Hematopoietic multipotent progenitor cell treated with erythropoietin and hydrocortisone succinate and interleukin-3 and kit ligand, for 4 days (in vitro differentiated cells): ENCODE results near the gene PPP2R5D.
A peak's percentile ranks its signal among the peaks of the same experiment; 100 is the strongest.

ENCODE experiments used
- DNase-seq: peaks from one replicate; pipeline ENCODE4 v3.0.0-alpha.2; 2015

PPP2R5D gene

DNA sequence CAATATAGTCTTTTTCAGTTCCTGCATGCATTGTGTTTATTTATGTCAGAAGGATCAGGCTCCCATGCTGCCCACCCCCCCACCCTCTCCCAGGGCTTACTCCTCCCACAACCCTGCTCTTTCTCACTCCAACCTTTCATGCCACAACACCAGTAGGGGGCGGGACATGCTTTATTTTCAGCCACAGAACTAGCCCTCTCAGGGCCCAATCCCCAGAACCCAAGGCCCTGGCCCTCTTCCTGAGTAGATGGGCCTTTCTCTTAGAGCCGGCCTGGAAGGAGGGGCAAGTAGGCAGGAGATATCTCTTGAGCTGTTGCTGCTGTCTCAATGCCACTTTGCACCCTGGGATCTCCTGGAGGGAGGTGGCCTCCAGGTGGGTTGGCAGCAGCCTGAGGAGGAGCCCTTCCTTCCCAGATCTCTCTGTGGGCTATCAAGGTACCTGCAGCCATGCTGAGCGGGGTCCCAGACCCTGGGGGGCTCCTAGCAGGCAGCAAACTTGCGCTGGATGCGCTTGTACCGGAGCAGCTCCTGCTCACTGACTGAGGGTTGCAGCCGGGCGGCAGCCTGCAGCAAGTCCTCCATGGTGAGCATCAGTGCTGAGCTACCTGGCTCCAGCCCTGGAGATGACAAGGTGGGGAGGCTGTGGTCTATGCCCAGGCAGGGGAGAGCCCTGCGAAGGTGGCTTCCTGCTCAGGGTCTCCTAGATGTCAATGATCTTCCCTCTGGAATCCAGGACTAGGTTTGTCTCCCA is 20.3 kb upstream of the PPP2R5D start:
- DNase-seq: peak; percentile 81

DNA sequence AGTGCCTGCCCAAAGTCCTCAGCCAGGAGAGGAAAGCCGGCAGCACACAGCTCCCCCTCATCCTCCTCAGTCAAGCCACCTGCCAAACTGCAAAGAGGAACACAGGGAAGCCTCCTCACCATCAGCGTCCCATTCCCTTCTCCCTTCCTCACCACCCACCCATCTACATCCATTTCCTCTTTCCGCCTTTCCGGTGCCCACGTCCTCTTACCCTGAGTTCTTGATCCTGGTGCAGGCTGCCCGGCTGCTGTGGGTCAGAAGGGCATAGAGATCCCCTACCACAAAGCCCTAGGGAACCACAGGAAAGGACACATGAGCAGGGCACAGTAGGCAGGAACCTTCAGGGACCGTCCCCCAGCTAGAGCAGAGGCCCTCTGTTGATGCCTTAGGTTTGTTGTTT is 17.8 kb upstream of the PPP2R5D start:
- DNase-seq: no peak

DNA sequence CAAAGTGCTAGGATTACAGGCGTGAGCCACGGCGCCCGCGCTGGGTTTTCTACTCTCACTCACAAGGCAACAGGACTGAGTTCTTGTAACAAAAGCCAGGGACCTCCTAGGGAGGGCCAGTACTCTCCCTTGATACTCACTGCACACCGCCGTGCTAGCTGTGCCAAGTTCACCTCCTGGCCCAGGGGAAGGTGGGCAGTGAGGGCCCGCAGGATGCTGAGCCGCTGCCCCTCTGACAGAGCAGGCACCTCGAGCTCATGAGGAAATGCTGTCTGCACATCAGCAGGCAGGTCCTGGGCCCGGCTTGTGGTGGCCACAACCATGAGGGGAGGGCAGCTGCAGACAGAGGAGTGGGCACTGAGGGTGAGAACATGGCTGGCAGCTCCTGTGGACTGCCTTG is 17.1 kb upstream of the PPP2R5D start:
- no peak for DNase-seq

DNA sequence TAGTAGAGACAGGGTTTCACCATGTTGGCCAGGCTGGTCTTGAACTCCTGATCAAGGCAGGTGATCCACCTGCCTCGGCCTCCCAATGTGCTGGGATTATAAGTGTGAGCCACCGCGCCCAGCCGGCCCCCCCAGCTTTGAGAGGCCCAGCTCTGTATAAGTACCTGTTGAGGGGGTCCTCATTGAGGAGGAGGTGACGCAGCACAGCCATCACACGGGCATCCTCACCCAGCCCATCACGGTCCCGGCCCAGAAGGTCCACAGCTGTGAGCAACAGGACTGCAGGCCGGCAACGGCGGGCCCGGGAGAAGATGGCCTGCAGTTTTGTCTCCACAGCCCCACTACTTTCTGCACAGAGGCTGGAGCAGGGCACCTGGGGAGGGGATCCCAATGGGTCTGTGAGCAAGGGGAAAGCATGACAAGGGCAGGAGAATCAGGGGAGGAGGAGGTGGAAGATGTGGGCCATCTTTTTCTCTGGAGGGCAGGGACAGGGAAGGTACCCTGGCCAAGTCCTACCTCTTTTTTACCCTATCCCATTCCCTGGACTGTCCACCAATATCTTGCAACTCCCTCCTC is 16.2 kb upstream of the PPP2R5D start:
- no peak for DNase-seq

DNA sequence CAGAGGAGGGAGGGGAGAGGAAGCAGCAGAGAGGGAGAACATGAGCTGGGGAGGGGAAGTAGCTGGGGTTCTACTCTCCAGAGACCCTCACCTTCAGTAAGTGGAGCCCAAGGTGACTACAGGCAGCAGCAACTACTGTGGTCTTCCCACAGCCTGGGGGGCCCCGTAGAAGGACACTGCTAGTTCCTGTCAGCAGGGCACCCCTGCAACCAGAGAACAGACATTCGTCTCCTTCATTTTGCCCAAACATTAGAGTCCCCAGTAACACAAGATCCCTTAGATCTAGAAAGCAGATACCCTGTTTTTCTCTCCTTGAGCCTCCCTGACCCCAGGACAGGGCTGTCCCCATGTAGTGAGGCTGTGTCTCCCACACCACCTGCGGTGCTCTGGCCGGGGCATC is 15.6 kb upstream of the PPP2R5D start:
- no peak for DNase-seq

DNA sequence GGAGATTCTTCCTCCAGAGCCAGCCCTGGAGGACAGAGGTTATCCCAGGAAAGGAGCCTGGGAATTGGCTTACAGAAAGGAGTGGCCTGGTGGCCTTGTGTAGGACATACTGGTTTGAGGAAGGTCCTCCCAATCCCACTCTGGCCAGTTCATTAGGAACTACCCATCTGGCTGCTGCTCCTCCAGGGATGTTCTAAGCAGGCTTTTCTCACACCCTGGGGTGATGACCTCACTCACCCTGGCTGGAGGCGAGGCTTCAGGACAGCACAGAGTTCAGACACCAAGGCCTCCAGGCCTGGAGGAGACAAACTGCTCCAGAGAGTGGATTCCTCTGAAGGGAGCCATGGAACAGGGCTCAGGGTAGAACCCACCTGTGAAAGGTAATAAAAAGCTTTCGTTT is 14.9 kb upstream of the PPP2R5D start:
- no peak for DNase-seq

DNA sequence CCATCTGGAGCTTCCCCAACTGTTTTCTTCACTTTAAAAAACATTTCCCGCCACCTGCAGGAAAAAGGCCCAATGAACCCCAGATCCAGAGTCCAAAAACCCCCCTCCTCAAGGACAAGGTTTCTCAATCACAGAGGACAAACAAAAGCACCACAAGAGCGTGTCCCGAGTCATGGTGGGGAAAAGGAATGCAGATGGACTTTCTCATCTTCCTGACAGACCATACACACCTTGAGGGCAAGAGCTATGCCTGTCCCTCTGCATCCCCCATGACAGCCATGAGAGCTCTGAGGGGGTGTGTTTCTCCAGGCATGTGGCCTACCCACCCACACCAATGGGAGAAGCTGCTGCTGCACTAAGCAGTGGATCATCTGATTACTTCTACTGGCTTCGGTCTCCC is 14.4 kb upstream of the PPP2R5D start:
- DNase-seq: no peak

DNA sequence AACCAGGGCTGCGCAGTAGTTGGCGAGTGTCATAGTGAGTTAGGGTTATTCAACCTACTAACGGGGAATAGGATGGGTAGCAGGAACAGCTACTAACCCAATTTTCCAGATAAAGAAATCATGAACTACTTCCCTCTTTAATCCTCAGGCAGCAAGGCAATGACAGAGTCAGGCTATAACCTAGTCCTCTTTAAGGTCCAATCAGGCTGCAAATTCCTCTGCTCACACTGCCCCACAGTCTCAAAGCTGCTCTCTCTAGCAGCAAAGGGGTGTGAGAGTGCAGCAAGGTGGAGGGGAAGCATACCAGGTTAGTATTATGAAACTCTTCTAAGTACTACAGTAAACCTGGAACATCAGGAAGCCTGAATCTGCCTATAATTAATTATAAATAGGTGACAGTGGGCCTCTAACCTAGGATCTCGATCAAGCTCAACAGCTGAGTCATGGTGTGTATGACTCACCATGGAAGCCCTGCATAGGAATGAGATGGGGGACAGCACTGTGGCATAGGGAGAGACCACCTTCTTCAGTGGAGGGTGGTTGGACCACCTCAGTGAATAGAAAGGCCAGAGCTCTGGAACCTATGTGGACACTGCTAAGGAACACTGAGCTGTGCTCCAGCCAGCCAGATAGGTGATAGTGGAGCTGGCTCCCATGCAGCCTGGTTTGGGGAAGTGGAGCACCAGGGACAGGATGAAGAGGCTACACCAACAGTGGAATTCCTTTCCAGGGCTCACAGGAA is 13.3 kb upstream of the PPP2R5D start:
- peak; percentile 59 for DNase-seq

DNA sequence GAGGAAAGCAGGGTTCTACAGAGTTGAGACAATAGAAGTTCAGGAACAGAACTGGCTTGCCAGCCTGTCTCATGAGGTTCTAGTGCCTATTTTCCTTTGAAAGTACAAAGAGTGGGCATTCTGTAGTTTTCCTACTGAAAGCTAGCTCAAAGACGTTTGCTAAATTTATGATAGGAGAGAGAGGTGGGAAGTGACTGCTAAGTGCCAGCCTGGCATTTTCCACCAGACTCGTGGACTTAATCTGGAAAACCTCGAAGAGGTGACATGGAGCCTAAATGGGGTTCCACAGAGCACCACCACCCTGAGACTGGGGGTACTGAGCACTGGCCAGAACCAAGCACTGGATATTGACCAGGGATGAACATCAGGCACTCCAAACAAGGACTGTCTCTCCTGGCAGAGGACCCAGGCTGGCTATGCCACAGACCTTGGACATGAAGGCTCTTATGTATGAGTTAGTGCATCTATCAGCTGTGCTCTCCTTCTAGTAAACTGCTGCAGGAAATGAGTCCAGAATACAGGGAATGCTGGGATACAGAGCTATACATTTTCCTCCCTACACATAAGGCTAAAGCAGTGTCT is 12.5 kb upstream of the PPP2R5D start:
- no peak for DNase-seq

DNA sequence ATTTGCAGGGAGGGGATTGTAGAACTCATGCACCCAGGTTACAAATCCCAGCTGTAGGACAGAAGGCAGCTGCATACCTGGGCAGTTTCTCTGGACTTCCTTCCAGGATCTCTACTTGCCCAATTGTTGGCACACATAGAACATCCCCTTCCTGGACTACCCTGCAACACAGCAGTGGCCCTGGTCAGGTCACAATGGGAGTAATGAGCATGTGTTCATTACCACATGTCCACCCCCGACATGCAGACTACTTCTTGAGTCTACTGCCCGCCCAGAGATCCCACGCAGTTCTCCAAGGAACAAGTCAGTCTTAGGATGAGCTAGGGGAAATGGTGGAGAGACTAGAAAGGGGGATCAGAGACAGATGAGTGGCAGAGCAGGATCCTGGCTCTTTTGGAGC is 10.4 kb upstream of the PPP2R5D start:
- no peak for DNase-seq

DNA sequence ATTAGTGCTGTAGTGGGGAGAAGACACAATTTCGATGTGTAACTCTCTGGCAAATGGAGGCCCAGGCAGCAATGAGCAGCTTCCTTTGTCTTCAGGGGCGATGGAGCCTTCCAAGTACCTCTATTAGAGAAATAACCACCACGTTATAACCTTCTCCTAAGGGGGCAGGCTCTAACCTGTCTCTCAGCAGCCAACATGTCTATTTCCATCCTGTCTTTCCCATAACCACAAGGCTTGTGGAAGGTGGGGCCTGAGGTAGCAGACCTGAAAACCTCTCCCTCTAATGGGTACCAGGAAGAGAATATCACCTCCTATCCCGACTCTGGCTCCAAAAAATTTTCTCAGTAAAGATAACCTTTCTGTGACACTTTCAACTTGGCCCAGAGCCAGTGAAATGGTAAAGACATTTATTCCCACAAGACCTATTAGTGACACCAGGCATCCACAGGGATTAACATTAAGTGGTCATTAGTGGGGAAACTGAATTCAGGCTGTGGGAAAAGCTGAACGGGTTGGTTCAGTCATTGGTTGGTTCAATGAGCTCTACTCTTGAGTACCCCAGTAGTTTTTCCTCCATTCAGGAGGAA is 9.4 kb upstream of the PPP2R5D start:
- DNase-seq: no peak

DNA sequence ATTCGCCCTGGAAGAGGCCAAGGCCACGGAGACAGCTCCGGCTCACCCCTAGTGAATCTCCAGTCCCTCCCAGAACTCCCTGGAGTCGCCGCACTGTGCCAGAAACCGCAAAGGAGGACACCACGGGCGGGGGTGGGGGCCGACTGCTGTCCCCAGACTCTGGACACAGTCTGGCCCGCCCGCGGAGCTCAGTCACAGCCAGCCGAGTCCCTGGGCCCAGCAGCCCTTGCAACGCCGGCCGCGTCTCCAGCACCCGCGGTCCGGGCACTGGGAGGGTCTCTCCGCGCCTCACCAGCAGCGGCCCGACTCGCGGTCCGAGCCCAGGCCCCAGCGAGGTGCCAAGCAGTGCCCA is 5.9 kb upstream of the PPP2R5D start:
- peak; percentile 45 for DNase-seq

DNA sequence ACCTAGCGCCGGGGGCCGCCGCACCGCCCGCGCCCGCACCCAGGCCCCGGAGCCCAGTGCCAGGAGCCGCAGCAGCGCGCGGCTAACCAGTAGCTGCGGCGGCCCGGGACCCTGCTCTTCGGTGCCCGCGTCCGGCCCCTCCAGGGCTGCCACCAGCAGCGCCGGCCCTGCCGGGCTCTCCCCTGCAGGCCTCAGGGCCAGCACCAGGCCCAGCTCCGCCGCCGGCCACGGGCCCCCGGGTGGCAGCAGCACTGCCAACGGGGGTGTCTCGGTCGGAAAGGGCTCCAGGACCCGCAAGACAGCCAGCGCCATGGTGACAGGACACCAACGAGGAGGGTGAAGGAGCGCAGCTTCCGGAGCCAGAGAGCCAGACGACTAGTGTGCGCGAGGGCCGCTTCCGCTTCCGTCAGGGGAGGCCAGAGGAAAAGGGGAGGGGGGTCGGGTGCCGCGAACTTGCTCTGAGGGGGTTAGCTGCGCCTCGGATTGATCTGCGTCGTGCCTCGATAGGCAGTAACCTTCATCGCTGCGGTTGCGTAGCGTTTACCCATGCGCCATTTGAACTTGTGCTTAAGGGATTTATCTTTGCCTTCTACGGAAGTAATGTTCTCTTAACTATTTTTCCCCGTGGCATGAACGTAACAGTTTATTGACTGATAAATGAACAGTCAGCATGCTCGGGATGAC is 5.4 kb upstream of the PPP2R5D start, which contains the start of gene PEX6:
PEX6 (minus strand) TSS at position 343 of the 684 bp plus-strand sequence; CDS start at position 312, 31 bp downstream.
- peak; percentile 98 for DNase-seq

DNA sequence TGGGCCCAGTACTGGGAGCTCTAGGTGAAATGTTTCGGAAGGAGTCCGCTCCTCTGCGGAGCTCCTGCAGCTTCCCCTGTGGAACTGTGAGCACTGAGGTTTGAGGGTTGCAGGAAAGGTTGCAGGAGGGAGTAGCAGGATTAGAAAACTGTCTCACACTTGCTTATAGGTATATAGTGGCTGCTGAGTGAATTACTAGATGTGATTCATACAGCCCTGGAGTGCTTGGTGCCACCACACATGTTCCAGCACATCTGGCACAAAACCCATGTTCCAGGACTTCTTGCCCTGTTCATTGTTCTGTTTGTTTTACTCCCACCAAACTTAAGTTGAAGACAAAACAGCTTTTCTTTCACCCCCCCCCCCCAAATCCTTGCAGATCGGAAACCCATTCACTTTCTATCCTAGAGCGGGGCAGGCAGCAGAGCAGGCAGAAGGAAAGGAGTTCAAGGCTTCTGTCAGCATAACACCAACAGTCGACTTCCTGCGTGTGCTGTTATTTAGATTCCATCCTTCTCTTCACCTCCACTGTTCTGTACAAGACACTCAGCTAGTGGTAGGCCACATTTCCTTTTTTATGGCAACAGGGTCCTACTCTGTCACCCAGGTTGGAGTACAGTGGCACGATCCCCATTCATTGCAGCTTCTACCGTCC is 4.7 kb upstream of the PPP2R5D start:
- peak; percentile 56 for DNase-seq

DNA sequence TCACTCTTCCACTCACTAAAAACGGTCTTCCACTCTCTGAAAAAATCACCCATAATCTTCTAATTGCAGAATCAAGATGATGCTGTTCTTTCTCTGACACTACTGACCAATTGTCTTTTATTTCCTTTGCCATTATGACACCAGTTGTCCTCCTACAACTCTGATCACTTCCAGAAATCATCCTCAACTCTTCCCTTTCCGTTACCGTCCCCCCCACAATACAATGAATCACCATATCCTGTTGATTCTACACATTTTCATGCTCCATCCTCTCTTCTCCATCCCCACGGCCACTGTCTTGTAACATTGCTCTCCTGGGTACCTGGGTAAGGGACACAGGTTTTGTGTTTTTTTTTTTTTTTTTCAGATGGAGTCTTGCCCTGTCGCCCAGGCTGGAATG is 2.5 kb upstream of the PPP2R5D start:
- DNase-seq: no peak

DNA sequence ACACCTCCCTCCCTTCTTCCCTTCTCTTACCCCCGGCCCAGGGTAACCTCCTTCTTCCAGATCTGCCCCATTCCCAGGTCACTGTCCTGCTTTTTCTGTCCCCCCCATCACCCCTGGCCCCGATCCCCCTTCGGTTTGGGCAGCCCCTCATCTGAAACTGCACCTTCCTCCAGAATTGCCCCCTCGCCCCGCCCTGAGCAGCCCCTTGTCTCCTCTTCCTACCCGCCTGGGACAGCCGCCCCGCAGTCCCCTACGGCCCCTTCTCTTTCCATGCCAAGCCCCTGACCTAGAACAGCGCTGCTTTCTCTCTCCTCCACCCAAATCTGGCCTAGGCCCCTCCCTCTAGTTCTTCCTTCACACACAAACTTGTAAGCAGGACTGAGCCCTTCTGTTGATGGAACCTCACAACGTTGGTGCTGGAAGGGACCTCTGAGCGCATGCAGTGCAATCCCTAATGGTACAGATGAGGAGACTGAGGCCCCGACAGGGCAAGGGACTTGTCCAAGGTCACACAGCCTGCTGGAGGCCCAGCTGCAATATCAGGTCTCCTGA is 630 bp downstream of the PPP2R5D start:
- DNase-seq: peak; percentile 45

DNA sequence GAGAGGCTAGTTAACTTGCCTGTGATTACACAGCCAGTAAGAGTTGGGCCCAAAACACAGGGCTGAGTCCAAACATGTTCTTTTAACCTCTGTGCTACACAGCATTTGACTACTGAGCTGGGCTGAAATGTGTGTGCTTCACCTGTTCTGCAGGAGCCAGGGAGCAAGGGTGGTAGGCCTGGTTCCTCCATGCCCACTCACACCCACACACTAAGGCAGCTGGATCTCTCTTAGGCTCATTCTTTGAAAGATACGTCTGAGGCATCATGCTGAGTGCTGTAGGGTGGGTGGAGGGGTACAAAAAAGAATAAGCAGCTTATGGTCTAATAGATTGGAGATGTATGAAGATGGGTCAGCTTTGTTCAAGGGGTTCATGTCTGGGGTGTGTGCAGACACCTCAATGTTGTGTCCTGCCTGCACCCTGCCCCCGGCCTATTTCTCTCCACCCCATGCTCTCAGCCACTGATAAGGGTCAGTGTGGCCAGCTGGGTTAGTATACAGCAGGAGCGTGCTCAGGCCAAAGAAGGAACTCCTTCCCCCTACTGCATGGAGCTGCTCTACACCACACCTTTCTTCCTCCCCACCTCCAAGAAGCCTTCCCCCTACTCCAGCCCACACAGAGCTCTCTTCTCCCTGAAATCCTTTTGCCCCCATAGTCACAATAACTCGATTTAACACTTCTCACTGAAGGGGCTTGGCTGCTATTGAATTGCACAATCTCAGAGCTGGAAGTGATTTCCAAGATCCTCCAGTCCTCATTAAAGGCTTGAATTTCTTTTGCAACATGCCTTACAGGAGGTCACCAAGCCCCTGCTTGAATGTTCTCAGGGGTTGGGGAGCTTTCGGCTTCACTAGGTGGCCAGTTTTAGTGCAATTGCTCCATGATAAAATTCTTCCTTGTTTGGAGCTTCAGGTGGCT is 3.4 kb downstream of the PPP2R5D start:
- DNase-seq: no peak

DNA sequence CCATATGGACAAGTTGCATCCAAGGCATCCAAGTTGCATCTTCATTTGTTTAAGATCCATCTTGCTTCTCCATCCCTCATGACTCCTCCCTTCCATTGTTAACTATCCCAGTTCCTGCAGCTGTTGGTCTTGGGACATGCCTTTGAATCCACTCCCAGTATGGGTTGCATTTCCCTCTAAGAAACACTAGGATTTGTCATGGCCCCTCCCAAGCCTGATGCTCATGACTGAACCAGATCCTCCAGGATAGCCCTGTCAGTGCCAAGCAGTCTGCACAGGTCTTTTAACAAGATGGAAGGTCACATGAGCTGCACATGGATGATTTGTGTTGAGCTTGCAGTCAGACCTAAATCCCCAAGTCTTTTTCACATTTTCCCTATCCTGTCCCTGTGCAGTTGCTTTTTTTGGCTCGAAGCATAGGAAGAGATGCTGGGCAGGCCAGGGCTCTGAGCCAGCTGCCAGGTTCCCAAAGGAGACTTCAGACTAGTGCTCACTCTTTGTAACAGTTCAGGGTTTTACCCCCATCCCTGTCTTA is 4.2 kb downstream of the PPP2R5D start:
- no peak for DNase-seq

DNA sequence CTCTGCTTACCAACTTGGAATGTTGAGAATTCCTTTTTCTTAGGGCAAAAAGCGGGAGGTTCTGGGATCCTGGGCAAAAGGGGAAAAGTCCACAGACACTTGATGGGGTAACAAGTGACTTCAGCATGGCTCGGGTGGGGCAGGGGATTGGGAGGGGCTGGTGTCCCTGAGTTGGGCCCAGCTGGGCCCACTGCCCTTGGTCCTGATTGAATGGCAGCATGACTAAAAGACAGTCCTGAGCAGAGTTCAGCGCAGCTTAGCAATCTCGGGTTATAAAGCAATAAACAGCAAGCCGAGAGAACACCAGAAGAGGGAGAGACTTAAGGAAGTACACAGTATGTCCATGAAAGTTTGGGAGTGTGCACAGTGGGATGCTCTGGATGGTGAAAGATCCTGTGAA is 5.6 kb downstream of the PPP2R5D start:
- DNase-seq: no peak

DNA sequence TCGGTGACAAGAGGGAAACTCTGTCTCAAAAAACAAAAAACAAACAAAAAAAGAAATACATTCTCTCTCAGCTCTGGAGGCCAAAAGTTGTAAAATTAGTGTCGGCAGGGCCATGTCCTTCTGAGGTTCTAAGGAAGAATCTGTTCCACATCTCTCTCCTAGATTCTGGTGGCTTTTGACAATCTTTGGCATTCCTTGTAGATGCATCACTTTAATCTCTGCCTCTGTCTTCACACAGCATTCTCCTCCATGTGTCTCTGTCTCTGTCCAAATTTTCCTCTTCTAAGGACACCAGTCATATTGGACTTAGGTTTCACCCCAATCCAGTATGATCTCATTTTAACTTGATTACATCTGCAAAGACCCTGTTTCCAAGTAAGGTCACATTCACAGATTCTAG is 9.1 kb downstream of the PPP2R5D start:
- no peak for DNase-seq

DNA sequence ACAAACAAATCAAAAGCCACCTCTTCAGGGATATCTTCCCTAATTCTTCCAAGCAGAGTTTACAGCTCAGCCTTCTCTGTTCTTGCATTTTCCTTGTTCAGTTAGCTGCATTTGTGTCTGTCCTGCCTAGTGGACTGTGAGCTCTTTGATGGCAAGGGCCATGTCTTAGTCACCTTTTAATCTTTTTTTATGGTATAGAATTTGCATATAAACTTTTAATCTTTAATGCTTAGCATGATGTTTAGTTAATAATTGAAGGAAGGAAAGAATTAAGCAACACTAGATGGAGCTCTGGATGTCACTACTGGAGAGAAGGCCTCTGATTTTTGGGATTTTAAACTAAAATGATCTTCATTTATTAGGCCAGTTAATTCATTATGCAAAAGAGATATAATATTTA is 12.1 kb downstream of the PPP2R5D start:
- no peak for DNase-seq
